ENCODE measurements around the gene ARHGEF25. TPM values are rescaled to one million over a fixed set of nuclear protein-coding genes. Genes with fewer than 3 reads are reported as not detected.

Gene ARHGEF25
- total and polyA plus RNA-seq, 2 of the 13 experiments (the other 11 are each of a cell fraction or from before 2014, with no cell fraction given) = 11.5 to 12.5 TPM

GRCh38 chr12:57575771-57576612, 35.2 kb upstream of the ARHGEF25 start (continued):
- TF ChIP-seq ZNF574 (CRISPR knock-in tag; IDR thresholded peaks at IDR 0.05) = peak; percentile 75
- no peak for TF ChIP-seq ZFP36L1 (CRISPR knock-in tag; IDR thresholded peaks at IDR 0.05)
- TF ChIP-seq TMF1 (CRISPR knock-in tag; IDR thresholded peaks at IDR 0.05; ENCODE audit: low read depth) = no peak
- TF ChIP-seq ZFP82 (CRISPR knock-in tag; IDR thresholded peaks at IDR 0.05; ENCODE audit: borderline replicate concordance) = no peak
- no peak for TF ChIP-seq THAP7 (CRISPR knock-in tag; IDR thresholded peaks at IDR 0.05)
- TF ChIP-seq ELF3 (CRISPR knock-in tag; IDR thresholded peaks at IDR 0.05) = 0 out of 2 replicates have a peak, but pooled peaks have one; percentile 19
- TF ChIP-seq ZNF75D (CRISPR knock-in tag; IDR thresholded peaks at IDR 0.05; ENCODE audit: borderline replicate concordance) = no peak
- peak; percentile 59; the same call in 1 of the 2 replicates for TF ChIP-seq MAZ (IDR thresholded peaks at IDR 0.05; ENCODE audit: borderline replicate concordance, low read depth, low read length)
- peak; percentile 75 for TF ChIP-seq MAZ (CRISPR knock-in tag; IDR thresholded peaks at IDR 0.05; ENCODE audit: low read depth)
- no peak for TF ChIP-seq SAFB2 (CRISPR knock-in tag; IDR thresholded peaks at IDR 0.05; ENCODE audit: borderline replicate concordance, low read depth)
- peak; percentile 98 for TF ChIP-seq ZNF687 (CRISPR knock-in tag; IDR thresholded peaks at IDR 0.05)
- no peak for TF ChIP-seq ZNF713 (CRISPR knock-in tag; IDR thresholded peaks at IDR 0.05)
- no peak; the same call in 1 of the 2 replicates for TF ChIP-seq ZNF230 (CRISPR knock-in tag; IDR thresholded peaks at IDR 0.05)
- peak; percentile 96 for TF ChIP-seq ZNF772 (CRISPR knock-in tag; IDR thresholded peaks at IDR 0.05)
- TF ChIP-seq, protein P1, sequence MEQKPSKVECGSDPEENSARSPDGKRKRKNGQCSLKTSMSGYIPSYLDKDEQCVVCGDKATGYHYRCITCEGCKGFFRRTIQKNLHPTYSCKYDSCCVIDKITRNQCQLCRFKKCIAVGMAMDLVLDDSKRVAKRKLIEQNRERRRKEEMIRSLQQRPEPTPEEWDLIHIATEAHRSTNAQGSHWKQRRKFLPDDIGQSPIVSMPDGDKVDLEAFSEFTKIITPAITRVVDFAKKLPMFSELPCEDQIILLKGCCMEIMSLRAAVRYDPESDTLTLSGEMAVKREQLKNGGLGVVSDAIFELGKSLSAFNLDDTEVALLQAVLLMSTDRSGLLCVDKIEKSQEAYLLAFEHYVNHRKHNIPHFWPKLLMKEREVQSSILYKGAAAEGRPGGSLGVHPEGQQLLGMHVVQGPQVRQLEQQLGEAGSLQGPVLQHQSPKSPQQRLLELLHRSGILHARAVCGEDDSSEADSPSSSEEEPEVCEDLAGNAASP (CRISPR knock-in tag; IDR thresholded peaks at IDR 0.05; ENCODE audit: borderline replicate concordance) = no peak
- TF ChIP-seq LRRFIP1 (CRISPR knock-in tag; conservative IDR thresholded peaks at IDR 0.05) = no peak
